ENCODE data around the gene LRRC4C. TPM values are rescaled to one million over a fixed set of nuclear protein-coding genes. Genes with fewer than 3 reads are reported as not detected.

The LRRC4C gene
- total and polyA plus RNA-seq, 2 experiments from 2014 or later = 0.35 to 1.1 TPM

DNA sequence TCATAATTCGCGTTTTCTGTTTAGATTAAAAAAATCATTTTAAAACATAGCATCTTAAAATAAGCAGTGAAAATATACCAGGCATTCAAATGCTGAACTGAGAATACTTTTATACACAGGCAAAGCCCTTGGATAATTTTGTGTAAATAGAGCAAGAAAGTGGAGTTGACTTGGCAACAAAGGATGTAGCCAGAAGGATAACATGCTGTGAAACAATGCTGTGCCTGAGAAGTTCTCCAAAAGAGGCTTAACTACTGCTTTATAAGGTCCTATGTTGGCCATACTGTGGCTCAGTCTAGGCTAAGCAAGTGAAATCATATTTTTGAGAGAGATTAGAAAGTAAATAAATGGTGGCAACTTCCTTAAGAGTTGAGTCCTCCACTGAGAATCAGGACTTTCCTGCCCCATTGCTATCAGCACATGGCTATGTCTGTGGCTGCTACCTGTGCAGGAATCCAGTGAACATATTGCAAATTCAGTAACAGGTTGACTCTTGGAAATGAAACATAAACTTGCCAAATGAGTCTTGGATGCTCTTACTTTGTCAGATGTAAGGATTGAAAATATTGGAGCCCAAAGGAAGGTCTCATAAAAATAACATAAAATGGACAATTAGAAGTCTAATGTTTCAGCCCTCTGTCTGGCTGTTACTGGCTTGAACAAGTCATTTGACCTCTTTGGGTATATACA, 448.9 kb downstream of the LRRC4C start:
- TF ChIP-seq, protein P1, sequence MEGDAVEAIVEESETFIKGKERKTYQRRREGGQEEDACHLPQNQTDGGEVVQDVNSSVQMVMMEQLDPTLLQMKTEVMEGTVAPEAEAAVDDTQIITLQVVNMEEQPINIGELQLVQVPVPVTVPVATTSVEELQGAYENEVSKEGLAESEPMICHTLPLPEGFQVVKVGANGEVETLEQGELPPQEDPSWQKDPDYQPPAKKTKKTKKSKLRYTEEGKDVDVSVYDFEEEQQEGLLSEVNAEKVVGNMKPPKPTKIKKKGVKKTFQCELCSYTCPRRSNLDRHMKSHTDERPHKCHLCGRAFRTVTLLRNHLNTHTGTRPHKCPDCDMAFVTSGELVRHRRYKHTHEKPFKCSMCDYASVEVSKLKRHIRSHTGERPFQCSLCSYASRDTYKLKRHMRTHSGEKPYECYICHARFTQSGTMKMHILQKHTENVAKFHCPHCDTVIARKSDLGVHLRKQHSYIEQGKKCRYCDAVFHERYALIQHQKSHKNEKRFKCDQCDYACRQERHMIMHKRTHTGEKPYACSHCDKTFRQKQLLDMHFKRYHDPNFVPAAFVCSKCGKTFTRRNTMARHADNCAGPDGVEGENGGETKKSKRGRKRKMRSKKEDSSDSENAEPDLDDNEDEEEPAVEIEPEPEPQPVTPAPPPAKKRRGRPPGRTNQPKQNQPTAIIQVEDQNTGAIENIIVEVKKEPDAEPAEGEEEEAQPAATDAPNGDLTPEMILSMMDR (conservative IDR thresholded peaks at IDR 0.05; ENCODE audit: low read depth in 2 of 2) = no peak
- TF ChIP-seq ZNF114 (CRISPR knock-in tag; IDR thresholded peaks at IDR 0.05) = no peak
- TF ChIP-seq, protein P2, sequence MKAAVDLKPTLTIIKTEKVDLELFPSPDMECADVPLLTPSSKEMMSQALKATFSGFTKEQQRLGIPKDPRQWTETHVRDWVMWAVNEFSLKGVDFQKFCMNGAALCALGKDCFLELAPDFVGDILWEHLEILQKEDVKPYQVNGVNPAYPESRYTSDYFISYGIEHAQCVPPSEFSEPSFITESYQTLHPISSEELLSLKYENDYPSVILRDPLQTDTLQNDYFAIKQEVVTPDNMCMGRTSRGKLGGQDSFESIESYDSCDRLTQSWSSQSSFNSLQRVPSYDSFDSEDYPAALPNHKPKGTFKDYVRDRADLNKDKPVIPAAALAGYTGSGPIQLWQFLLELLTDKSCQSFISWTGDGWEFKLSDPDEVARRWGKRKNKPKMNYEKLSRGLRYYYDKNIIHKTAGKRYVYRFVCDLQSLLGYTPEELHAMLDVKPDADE (IDR thresholded peaks at IDR 0.05) = no peak
- TF ChIP-seq JUNB (IDR thresholded peaks at IDR 0.05; ENCODE audit: unreplicated experiment) = no peak
- no peak for TF ChIP-seq ZNF331 (CRISPR knock-in tag; IDR thresholded peaks at IDR 0.05; ENCODE audit: low read depth)
- TF ChIP-seq, protein P3, sequence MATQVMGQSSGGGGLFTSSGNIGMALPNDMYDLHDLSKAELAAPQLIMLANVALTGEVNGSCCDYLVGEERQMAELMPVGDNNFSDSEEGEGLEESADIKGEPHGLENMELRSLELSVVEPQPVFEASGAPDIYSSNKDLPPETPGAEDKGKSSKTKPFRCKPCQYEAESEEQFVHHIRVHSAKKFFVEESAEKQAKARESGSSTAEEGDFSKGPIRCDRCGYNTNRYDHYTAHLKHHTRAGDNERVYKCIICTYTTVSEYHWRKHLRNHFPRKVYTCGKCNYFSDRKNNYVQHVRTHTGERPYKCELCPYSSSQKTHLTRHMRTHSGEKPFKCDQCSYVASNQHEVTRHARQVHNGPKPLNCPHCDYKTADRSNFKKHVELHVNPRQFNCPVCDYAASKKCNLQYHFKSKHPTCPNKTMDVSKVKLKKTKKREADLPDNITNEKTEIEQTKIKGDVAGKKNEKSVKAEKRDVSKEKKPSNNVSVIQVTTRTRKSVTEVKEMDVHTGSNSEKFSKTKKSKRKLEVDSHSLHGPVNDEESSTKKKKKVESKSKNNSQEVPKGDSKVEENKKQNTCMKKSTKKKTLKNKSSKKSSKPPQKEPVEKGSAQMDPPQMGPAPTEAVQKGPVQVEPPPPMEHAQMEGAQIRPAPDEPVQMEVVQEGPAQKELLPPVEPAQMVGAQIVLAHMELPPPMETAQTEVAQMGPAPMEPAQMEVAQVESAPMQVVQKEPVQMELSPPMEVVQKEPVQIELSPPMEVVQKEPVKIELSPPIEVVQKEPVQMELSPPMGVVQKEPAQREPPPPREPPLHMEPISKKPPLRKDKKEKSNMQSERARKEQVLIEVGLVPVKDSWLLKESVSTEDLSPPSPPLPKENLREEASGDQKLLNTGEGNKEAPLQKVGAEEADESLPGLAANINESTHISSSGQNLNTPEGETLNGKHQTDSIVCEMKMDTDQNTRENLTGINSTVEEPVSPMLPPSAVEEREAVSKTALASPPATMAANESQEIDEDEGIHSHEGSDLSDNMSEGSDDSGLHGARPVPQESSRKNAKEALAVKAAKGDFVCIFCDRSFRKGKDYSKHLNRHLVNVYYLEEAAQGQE (IDR thresholded peaks at IDR 0.05; ENCODE audit: unreplicated experiment) = no peak
- TF ChIP-seq POLR2AphosphoS5 (IDR thresholded peaks at IDR 0.05; ENCODE audit: low read depth) = no peak
- no peak for TF ChIP-seq NANOG (IDR thresholded peaks at IDR 0.05; ENCODE audit: borderline replicate concordance)
- TF ChIP-seq, protein P4, sequence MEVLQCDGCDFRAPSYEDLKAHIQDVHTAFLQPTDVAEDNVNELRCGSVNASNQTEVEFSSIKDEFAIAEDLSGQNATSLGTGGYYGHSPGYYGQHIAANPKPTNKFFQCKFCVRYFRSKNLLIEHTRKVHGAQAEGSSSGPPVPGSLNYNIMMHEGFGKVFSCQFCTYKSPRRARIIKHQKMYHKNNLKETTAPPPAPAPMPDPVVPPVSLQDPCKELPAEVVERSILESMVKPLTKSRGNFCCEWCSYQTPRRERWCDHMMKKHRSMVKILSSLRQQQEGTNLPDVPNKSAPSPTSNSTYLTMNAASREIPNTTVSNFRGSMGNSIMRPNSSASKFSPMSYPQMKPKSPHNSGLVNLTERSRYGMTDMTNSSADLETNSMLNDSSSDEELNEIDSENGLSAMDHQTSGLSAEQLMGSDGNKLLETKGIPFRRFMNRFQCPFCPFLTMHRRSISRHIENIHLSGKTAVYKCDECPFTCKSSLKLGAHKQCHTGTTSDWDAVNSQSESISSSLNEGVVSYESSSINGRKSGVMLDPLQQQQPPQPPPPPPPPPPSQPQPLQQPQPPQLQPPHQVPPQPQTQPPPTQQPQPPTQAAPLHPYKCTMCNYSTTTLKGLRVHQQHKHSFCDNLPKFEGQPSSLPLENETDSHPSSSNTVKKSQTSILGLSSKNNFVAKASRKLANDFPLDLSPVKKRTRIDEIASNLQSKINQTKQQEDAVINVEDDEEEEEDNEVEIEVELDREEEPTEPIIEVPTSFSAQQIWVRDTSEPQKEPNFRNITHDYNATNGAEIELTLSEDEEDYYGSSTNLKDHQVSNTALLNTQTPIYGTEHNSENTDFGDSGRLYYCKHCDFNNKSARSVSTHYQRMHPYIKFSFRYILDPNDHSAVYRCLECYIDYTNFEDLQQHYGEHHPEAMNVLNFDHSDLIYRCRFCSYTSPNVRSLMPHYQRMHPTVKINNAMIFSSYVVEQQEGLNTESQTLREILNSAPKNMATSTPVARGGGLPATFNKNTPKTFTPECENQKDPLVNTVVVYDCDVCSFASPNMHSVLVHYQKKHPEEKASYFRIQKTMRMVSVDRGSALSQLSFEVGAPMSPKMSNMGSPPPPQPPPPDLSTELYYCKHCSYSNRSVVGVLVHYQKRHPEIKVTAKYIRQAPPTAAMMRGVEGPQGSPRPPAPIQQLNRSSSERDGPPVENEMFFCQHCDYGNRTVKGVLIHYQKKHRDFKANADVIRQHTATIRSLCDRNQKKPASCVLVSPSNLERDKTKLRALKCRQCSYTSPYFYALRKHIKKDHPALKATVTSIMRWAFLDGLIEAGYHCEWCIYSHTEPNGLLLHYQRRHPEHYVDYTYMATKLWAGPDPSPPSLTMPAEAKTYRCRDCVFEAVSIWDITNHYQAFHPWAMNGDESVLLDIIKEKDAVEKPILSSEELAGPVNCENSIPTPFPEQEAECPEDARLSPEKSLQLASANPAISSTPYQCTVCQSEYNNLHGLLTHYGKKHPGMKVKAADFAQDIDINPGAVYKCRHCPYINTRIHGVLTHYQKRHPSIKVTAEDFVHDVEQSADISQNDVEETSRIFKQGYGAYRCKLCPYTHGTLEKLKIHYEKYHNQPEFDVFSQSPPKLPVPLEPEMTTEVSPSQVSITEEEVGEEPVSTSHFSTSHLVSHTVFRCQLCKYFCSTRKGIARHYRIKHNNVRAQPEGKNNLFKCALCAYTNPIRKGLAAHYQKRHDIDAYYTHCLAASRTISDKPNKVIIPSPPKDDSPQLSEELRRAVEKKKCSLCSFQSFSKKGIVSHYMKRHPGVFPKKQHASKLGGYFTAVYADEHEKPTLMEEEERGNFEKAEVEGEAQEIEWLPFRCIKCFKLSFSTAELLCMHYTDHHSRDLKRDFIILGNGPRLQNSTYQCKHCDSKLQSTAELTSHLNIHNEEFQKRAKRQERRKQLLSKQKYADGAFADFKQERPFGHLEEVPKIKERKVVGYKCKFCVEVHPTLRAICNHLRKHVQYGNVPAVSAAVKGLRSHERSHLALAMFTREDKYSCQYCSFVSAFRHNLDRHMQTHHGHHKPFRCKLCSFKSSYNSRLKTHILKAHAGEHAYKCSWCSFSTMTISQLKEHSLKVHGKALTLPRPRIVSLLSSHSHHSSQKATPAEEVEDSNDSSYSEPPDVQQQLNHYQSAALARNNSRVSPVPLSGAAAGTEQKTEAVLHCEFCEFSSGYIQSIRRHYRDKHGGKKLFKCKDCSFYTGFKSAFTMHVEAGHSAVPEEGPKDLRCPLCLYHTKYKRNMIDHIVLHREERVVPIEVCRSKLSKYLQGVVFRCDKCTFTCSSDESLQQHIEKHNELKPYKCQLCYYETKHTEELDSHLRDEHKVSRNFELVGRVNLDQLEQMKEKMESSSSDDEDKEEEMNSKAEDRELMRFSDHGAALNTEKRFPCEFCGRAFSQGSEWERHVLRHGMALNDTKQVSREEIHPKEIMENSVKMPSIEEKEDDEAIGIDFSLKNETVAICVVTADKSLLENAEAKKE (CRISPR knock-in tag; IDR thresholded peaks at IDR 0.05) = no peak
- TF ChIP-seq EZH2phosphoT487 (IDR thresholded peaks at IDR 0.05; ENCODE audit: unreplicated experiment) = no peak
- no peak for TF ChIP-seq EZH2 (IDR thresholded peaks at IDR 0.05; ENCODE audit: low read depth, unreplicated experiment)
- no peak for TF ChIP-seq STAT1 (IDR thresholded peaks at IDR 0.05; ENCODE audit: unreplicated experiment)
- no peak for TF ChIP-seq CREB1 (CRISPR knock-in tag; IDR thresholded peaks at IDR 0.05; ENCODE audit: low read depth)
- H2AFZ ChIP-seq = no peak overlapping the region
- no peaks in the 10 kb centered on the region for H3K9me3 Mint-ChIP-seq

More for the DNA sequence above, 448.9 kb downstream of the LRRC4C start:
- no peaks in the 10 kb centered on the region for H3K36me3 ChIP-seq (ENCODE audit: insufficient read depth)
- no peak overlapping the region for H3K4me3 ChIP-seq
- H3K27me3 ChIP-seq (ENCODE audit: insufficient read depth) = no peaks in the 10 kb centered on the region
- H3K27ac ChIP-seq (ENCODE audit: low read depth) = no peak overlapping the region
- ATAC-seq = no peak
- no peaks in the 10 kb centered on the region for H3K79me2 ChIP-seq (replicated peaks; ENCODE audit: insufficient read depth)
- H4K20me1 ChIP-seq (replicated peaks; ENCODE audit: insufficient read depth) = no peaks in the 10 kb centered on the region
- Mint-ChIP-seq H3K27me3 (ENCODE audit: insufficient read depth, low read depth, poor library complexity) (no peaks in the 10 kb centered on the region), H3K27ac (no peak overlapping the region), H3K4me3 (no peak overlapping the region), H3K4me1 (no peaks in the 10 kb centered on the region; the same call in 1 of the 3 replicates), H3K36me3 (ENCODE audit: low read depth) (no peaks in the 10 kb centered on the region; the same call in 2 of the 3 replicates)
- H3K4me2 ChIP-seq = no peak overlapping the region
- no peaks in the 10 kb centered on the region for H3F3A ChIP-seq (replicated peaks; ENCODE audit: low read depth)
- no peak for DNase-seq (ENCODE audit: low spot score)
- no peaks in the 10 kb centered on the region for H3K9me2 ChIP-seq (ENCODE audit: insufficient read depth)
- 0 out of 2 replicates have a peak, but pooled peaks cover 3% of the 10 kb centered on the region for H3K4me1 ChIP-seq (ENCODE audit: insufficient read depth)

Measured in GM23338 (cell line).